Panc1 (cell line): Measurements from ENCODE around the gene KLRC4. TPM values are rescaled to one million over a fixed set of nuclear protein-coding genes. Genes with fewer than 3 reads are reported as not detected.
"Not testable (repeated sequence)": the region's sequence is repeated elsewhere in the genome, so short reads cannot be mapped to it uniquely, and the experiment has no call there.

Experiments used
- ATAC-seq: fragments of 200-7000 bp; cut with Tn5 transposase; 2 replicates; pipeline ENCODE4 v1.9.1; 2020; ENCODE audit warnings: mild to moderate bottlenecking, moderate library complexity
- BruUV-seq: library from RNA; stranded (reverse); fragments of 400-500 nt; replicated peaks from 2 replicates; lab custom pipeline; 2021; lab: Mats Ljungman, UMichigan
- CTCF ChIA-PET: fragments of 300-600 bp; sonication (Branson Sonifier 250); formaldehyde crosslinking; loops from one replicate; lab custom pipeline; 2022; ENCODE audit warnings: antibody characterized with exemption; lab: Charles Lee
- POLR2A ChIA-PET: fragments of 300-600 bp; sonication (Branson Sonifier 250); formaldehyde crosslinking; loops from one replicate; lab custom pipeline; 2022; ENCODE audit warnings: antibody characterized with exemption; lab: Charles Lee
- DNase-seq: peaks from one replicate; pipeline ENCODE4 v3.0.0-alpha.2; 2010; ENCODE audit warnings: low read depth, low spot score
- H3K27ac ChIP-seq: 2 replicates; pipeline ENCODE4 v1.5.1; 2011; ENCODE audit warnings: mild to moderate bottlenecking, low read length, inconsistent platforms
- H3K27me3 ChIP-seq: fragments of 200-500 bp; sonication (Bioruptor generic); 2 replicates; pipeline ENCODE4 v1.6.0; 2014; ENCODE audit warnings: low read length, inconsistent platforms; ENCODE audit not compliant: control insufficient read depth, insufficient read depth
- H3K36me3 ChIP-seq: fragments of 200-500 bp; sonication (Bioruptor generic); 2 replicates; pipeline ENCODE4 v1.5.1; 2014; ENCODE audit warnings: inconsistent platforms, mild to moderate bottlenecking, low read length, moderate library complexity; ENCODE audit not compliant: control insufficient read depth, insufficient read depth
- H3K4me1 ChIP-seq: 2 replicates; pipeline ENCODE4 v1.5.1; 2011; ENCODE audit warnings: inconsistent platforms, mild to moderate bottlenecking, low read length, moderate library complexity; ENCODE audit not compliant: control insufficient read depth, insufficient read depth
- H3K4me3 ChIP-seq, 2 experiments: 2 replicates each; pipeline ENCODE4 v1.5.1; 2011 to 2012; ENCODE audit warnings: low read depth in 2 of 2, low read length in 2 of 2, mild to moderate bottlenecking in 2 of 2, inconsistent platforms in 1 of 2, moderate library complexity in 1 of 2
- H3K9me3 ChIP-seq: fragments of 200-500 bp; sonication (Bioruptor generic); 2 replicates; pipeline ENCODE4 v1.5.1; 2014; ENCODE audit warnings: low read depth, mild to moderate bottlenecking, inconsistent platforms, low read length, moderate library complexity; ENCODE audit not compliant: control insufficient read depth, insufficient read depth
- CTCF ChIP-seq: fragments of 450-650 bp; IDR thresholded peaks from 2 replicates; pipeline ENCODE4 v1.5.1; 2017; ENCODE audit warnings: mild to moderate bottlenecking
- POLR2AphosphoS5 ChIP-seq: IDR thresholded peaks from 2 replicates; pipeline ENCODE4 v1.6.1; 2012; ENCODE audit warnings: mild to moderate bottlenecking, low read depth, low read length, moderate library complexity
- REST ChIP-seq, 2 experiments: IDR thresholded peaks; 2 replicates each; pipeline ENCODE4 v1.6.1; 2011 to 2012; ENCODE audit warnings: low read depth in 2 of 2, control low read depth in 1 of 2, low read length in 1 of 2, mild to moderate bottlenecking in 1 of 2, moderate library complexity in 1 of 2; ENCODE audit not compliant: insufficient read depth in 1 of 2
- SIN3A ChIP-seq: IDR thresholded peaks from 2 replicates; pipeline ENCODE4 v1.6.1; 2012; ENCODE audit warnings: low read depth, mild to moderate bottlenecking, low read length, moderate library complexity, borderline replicate concordance; ENCODE audit not compliant: insufficient read depth
- TCF7L2 ChIP-seq: IDR thresholded peaks from 2 replicates; pipeline ENCODE4 v1.6.1; 2011; ENCODE audit warnings: mild to moderate bottlenecking, low read depth, low read length, inconsistent platforms
- in situ Hi-C: cut with HindIII; loops from 2 replicates; pipeline ENCODE4 v1.10.0; 2016; ENCODE audit warnings: low sequenced_read_pairs, low pct_unique_long_range_greater_than_20kb
- intact Hi-C: fragments of 100-400 bp; cut with micrococcal nuclease; formaldehyde crosslinking; loops from one replicate; pipeline ENCODE4 v1.10.0; 2022; ENCODE audit not compliant: unreplicated experiment
- total RNA-seq: library from RNA; stranded (reverse); gene quantifications from one replicate; pipeline ENCODE4 v1.2.1, GENCODE V29; 2021; ENCODE audit not compliant: unreplicated experiment

The KLRC4 gene
- total RNA-seq, 1 experiment from 2014 or later = 1.4 TPM

- H3K4me1 ChIP-seq, H3K9me3 ChIP-seq, BruUV-seq, H3K36me3 ChIP-seq, H3K4me3 ChIP-seq, H3K27ac ChIP-seq, ATAC-seq, CTCF ChIA-PET, intact Hi-C loops, POLR2A ChIA-PET, DNase-seq, H3K27me3 ChIP-seq, in situ Hi-C loops: not testable (repeated sequence)
Measured at GRCh38 chr12:10387498-10387897, 22.1 kb downstream of the KLRC4 start.

DNA sequence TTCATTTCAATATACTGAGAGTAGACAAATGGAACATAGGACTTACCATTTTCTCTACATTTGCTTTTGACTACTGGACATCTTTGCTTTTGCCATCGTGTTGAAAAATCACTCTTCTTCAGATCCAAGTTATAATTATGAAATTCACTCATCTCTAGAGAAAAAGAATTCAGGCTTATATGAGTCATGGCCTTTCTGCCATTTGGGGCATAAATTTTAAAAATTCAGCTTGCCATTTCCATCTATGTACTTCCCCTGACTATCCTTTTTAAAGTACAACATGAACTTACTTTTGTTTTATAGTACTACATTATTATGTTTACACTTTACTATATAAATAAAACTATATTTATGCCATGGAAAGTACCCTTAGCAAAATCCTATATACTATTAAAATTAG lies 22.7 kb downstream of the KLRC4 start:
- Histone ChIP-seq H3K4me1 (peaks cover 5% of the 10 kb centered on the region), H3K4me3 (no peak overlapping the region), H3K27ac (peak overlapping the region; percentile 24; the same call in 1 of the 2 replicates), H3K36me3 (no peaks in the 10 kb centered on the region), H3K9me3 (no peaks in the 10 kb centered on the region), H3K27me3 (no peaks in the 10 kb centered on the region)
- BruUV-seq = no TSS peak
- CTCF ChIA-PET = no interaction called here
- in situ Hi-C loops = no loop called here
- no peak for ATAC-seq
- intact Hi-C loops = no loop called here
- POLR2A ChIA-PET = no interaction called here
- no peak for TF ChIP-seq CTCF
- no peak for TF ChIP-seq TCF7L2
- TF ChIP-seq REST (IDR thresholded peaks at IDR 0.05; ENCODE audit: insufficient read depth in 1 of 2, low read depth in 2 of 2, low read length in 1 of 2) = no peak
- TF ChIP-seq SIN3A = no peak
- no peak for TF ChIP-seq POLR2AphosphoS5
- DNase-seq = no peak

GRCh38 chr12:10385166-10385613 lies 24.4 kb downstream of the KLRC4 start:
- no TSS peak for BruUV-seq
- Histone ChIP-seq H3K4me1 (no peaks in the 10 kb centered on the region; the same call in 1 of the 2 replicates), H3K27ac (no peak overlapping the region; the same call in 1 of the 2 replicates), H3K27me3 (no peaks in the 10 kb centered on the region), H3K9me3 (no peaks in the 10 kb centered on the region), H3K4me3 (no peak overlapping the region), H3K36me3 (no peaks in the 10 kb centered on the region)
- no peak for TF ChIP-seq TCF7L2
- TF ChIP-seq REST (IDR thresholded peaks at IDR 0.05; ENCODE audit: insufficient read depth in 1 of 2, low read depth in 2 of 2, low read length in 1 of 2) = no peak
- no peak for TF ChIP-seq POLR2AphosphoS5
- no peak for TF ChIP-seq CTCF
- no peak for TF ChIP-seq SIN3A
- intact Hi-C loops = no loop called here
- no peak for DNase-seq
- in situ Hi-C loops = no loop called here
- no peak for ATAC-seq
- CTCF ChIA-PET = no interaction called here
- POLR2A ChIA-PET = no interaction called here
